Mucosa of descending colon (tissue), 3 donors: ENCODE measurements around the gene SYNGAP1. TPM values are rescaled to one million over a fixed set of nuclear protein-coding genes. Genes with fewer than 3 reads are reported as not detected.
"Not testable (repeated sequence)": the region's sequence is repeated elsewhere in the genome, so short reads cannot be mapped to it uniquely, and the experiment has no call there.

ENCODE experiments used
- ATAC-seq: fragments of 200-7000 bp; cut with Tn5 transposase; one replicate; pipeline ENCODE4 v1.9.1; 2020; ENCODE audit warnings: mild to moderate bottlenecking, moderate library complexity
- DNase-seq, 3 donors: peaks; one replicate each; pipeline ENCODE4 v3.0.0-alpha.2; 2020
- H3K36me3 ChIP-seq: fragments of 200-600 bp; one replicate; pipeline ENCODE4 v1.8.0; 2021; ENCODE audit warnings: low read depth, mild to moderate bottlenecking
- H3K4me1 ChIP-seq: fragments of 200-600 bp; one replicate; pipeline ENCODE4 v1.8.0; 2021; ENCODE audit warnings: low read depth, mild to moderate bottlenecking
- H3K4me3 ChIP-seq: fragments of 200-600 bp; one replicate; pipeline ENCODE4 v1.8.0; 2021; ENCODE audit warnings: mild to moderate bottlenecking
- H3K9me3 ChIP-seq: fragments of 200-600 bp; one replicate; pipeline ENCODE4 v1.8.0; 2021; ENCODE audit warnings: mild to moderate bottlenecking
- intact Hi-C, 2 donors: fragments of 100-400 bp; cut with DNase I in 1 of 2; cut with micrococcal nuclease in 1 of 2; formaldehyde crosslinking; loops; one replicate each; pipeline versions ENCODE4 v1.11.0 to v1.11.1; 2022; cut with DNase I, micrococcal nuclease
- total RNA-seq, 3 donors: library from RNA; stranded (reverse); fragmentation: NEBNext Ultra II Directional in 2 of 3; extraction: Animal tissue kit (Norgen Biotek cat#: 25700) in 2 of 3; gene quantifications; one replicate each; pipeline versions ENCODE4 v1.2.1 to v1.2.4, GENCODE V29; 2021 to 2023
- TF ChIP-seq, protein P1 (sequence below): fragments of 200-600 bp; IDR thresholded peaks from one replicate; pipeline ENCODE4 v1.8.0; 2022; ENCODE audit warnings: antibody characterized with exemption, mild to moderate bottlenecking
- donor health status: DM: no; HTN: no; CAD: no; lungs with moderate emphysema.
- donor health status: DM: no; HTN: no; CAD: no.
- donor health status: DM: no; HTN: yes; CAD: no.

Gene SYNGAP1
- total RNA-seq, 3 donors from 2014 or later = 8.1 to 39.8 (median 8.8) TPM

DNA sequence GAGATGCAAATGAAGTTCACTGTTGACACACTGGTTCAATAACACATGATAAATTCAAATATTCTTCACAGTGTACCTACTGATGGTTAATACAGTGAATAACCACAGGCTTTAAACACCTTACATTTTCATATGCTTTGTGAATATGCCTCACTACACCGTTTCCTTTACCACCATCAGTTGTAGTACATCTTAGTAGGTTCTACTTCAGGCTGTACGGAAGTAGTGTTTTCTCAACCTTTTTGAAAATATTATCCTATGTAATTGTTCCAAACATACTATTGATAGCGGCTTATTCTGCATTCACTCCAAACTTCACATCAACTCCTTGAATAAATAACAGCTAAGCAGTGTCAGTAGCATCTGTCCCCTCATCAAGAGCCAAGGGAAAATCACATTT, 49.8 kb downstream of the SYNGAP1 start:
- H3K36me3 ChIP-seq = no peaks in the 10 kb centered on the region
- ATAC-seq = no peak
- no peak overlapping the region for H3K4me3 ChIP-seq
- intact Hi-C loops = no loop called here
- no peaks in the 10 kb centered on the region for H3K4me1 ChIP-seq
- TF ChIP-seq, protein P1, sequence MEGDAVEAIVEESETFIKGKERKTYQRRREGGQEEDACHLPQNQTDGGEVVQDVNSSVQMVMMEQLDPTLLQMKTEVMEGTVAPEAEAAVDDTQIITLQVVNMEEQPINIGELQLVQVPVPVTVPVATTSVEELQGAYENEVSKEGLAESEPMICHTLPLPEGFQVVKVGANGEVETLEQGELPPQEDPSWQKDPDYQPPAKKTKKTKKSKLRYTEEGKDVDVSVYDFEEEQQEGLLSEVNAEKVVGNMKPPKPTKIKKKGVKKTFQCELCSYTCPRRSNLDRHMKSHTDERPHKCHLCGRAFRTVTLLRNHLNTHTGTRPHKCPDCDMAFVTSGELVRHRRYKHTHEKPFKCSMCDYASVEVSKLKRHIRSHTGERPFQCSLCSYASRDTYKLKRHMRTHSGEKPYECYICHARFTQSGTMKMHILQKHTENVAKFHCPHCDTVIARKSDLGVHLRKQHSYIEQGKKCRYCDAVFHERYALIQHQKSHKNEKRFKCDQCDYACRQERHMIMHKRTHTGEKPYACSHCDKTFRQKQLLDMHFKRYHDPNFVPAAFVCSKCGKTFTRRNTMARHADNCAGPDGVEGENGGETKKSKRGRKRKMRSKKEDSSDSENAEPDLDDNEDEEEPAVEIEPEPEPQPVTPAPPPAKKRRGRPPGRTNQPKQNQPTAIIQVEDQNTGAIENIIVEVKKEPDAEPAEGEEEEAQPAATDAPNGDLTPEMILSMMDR = no peak
- H3K9me3 ChIP-seq = no peaks in the 10 kb centered on the region
- no peak for DNase-seq

DNA sequence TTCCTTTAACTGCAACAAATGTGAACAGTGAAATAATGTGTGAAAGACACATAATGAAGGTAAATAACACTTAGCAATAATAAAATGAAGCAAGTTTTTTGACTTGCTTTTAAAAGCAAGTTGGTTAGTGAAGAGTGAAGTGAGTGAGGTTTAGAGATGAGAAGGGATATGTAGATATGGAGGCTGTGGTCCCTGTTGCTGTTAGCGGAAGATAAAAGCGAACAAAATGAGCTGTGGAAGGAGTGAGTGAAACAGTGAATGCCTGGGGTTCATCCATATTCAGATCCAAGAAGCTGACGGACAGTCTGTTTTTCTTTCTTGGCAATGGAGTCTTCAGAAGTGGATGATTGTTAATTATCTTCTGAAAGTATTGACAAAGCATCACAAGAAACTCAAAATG, 58.0 kb downstream of the SYNGAP1 start:
- DNase-seq (no peak), ATAC-seq (no peak)
- TF ChIP-seq, protein P1 = no peak
- Histone ChIP-seq H3K4me1 (no peaks in the 10 kb centered on the region), H3K9me3 (no peaks in the 10 kb centered on the region), H3K36me3 (no peaks in the 10 kb centered on the region), H3K4me3 (no peak overlapping the region)
- intact Hi-C loops = no loop called here

DNA sequence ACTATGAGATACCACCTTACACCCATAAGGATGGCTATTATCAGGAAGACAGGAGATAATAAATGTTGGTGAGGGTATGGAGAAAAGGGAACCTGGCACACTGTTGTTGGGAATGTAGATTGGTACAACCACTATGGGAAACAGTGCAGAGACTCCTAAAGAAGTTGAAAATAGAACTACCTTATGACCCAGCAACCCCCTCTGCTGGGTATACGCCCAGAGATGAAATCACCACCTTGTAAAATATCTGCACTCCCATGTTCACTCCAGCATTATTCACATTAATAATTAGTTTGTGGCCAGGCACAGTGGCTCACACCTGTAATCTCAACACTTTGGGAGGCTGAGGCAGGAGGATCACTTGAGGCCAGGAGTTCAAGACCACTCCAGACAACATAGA, 61.3 kb downstream of the SYNGAP1 start:
- no peaks in the 10 kb centered on the region for H3K9me3 ChIP-seq
- intact Hi-C loops = no loop called here
- TF ChIP-seq, protein P1 = no peak
- no peaks in the 10 kb centered on the region for H3K36me3 ChIP-seq
- DNase-seq = no peak
- ATAC-seq = no peak
- no peaks in the 10 kb centered on the region for H3K4me1 ChIP-seq
- H3K4me3 ChIP-seq = no peak overlapping the region

DNA sequence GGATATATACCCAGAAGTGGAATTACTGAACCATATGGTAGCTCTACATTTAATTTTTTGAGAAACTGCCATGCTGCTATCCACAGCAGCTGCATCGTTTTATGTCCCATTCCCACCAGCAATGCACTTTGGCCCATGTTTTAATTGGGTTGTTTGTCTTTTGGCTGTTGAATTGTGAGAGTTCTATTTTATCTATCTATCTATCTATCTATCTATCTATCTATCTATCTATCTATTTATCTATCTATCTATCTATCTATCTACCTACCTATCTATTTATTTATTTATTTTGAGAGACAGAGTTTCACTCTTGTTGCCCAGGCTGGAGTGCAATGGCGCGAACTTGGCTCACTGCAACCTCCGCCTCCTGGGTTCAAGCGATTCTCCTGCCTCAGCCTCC, 62.8 kb downstream of the SYNGAP1 start:
- H3K4me3 ChIP-seq, H3K9me3 ChIP-seq, intact Hi-C loops, H3K4me1 ChIP-seq, ATAC-seq, H3K36me3 ChIP-seq, DNase-seq: not testable (repeated sequence)

DNA sequence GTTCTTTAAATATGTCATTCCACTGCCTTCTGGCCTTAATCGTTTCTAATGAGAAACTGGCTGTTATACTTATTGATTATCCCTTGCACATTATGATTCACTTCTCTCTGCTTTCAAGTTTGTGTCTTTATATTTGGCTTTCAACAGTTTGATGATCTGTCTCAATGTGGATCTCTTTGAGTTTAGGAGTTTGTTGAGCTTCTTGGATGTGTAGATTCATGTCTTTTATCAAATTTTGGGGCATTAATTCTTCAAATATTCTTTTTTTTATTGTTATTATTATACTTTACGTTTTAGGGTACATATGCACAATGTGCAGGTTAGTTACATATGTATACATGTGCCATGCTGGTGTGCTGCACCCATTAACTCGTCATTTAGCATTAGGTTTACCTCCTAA, 63.8 kb downstream of the SYNGAP1 start:
- Histone ChIP-seq H3K9me3 (no peaks in the 10 kb centered on the region), H3K36me3 (no peaks in the 10 kb centered on the region), H3K4me3 (no peak overlapping the region), H3K4me1 (no peaks in the 10 kb centered on the region)
- intact Hi-C loops = no loop called here
- no peak for ATAC-seq
- TF ChIP-seq, protein P1 = no peak
- DNase-seq = no peak

DNA sequence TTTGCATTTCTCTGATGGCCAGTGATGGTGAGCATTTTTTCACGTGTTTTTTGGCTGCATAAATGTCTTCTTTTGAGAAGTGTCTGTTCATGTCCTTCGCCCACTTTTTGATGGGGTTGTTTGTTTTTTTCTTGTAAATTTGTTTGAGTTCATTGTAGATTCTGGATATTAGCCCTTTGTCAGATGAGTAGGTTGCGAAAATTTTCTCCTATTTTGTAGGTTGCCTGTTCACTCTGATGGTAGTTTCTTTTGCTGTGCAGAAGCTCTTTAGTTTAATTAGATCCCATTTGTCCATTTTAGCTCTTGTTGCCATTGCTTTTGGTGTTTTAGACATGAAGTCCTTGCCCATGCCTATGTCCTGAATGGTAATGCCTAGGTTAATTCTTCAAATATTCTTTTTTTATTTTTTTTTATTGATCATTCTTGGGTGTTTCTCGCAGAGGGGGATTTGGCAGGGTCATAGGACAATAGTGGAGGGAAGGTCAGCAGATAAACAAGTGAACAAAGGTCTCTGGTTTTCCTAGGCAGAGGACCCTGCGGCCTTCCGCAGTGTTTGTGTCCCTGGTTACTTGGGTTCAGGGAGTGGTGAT, 64.9 kb downstream of the SYNGAP1 start:
- H3K4me1 ChIP-seq, DNase-seq, ATAC-seq, H3K4me3 ChIP-seq, intact Hi-C loops, H3K9me3 ChIP-seq, H3K36me3 ChIP-seq: not testable (repeated sequence)

DNA sequence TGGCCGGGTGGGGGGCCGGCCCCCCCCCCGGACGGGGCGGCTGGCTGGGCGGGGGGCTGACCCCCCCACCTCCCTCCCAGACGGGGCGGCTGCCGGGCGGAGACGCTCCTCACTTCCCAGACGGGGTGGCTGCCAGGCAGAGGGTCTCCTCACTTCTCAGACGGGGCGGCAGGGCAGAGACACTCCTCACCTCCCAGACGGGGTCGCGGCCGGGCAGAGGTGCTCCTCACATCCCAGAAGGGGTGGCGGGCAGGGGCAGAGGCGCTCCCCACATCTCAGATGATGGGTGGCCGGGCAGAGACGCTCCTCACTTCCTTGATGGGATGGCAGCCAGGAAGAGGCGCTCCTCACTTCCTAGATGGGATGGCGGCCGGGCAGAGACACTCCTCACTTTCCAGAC, 65.8 kb downstream of the SYNGAP1 start:
- DNase-seq, H3K9me3 ChIP-seq, ATAC-seq, H3K4me1 ChIP-seq, H3K4me3 ChIP-seq, H3K36me3 ChIP-seq, intact Hi-C loops: not testable (repeated sequence)
